Stomach (tissue), 4 donors: ENCODE data around the gene CHD8.

Experiments
- CTCF ChIP-seq, 7 experiments: fragments of 450-650 bp in 4 of 7; fragments of 200-600 bp in 3 of 7; sonication (generic) in 3 of 7; IDR thresholded peaks; one replicate each; pipeline ENCODE4 v1.5.1; 2016 to 2019; ENCODE audit warnings: antibody characterized with exemption in 7 of 7, control low read depth in 2 of 7, mild to moderate bottlenecking in 1 of 7
- EP300 ChIP-seq: sonication (generic); formaldehyde crosslinking; IDR thresholded peaks from one replicate; pipeline ENCODE4 v1.6.1; 2017; ENCODE audit warnings: antibody characterized with exemption
- POLR2A ChIP-seq, 4 donors: fragments of 450-650 bp; IDR thresholded peaks; one replicate each; pipeline ENCODE4 v1.6.1; 2016; ENCODE audit warnings: antibody characterized with exemption in 4 of 4, control low read depth in 2 of 4, mild to moderate bottlenecking in 1 of 4, moderate library complexity in 1 of 4
- POLR2AphosphoS5 ChIP-seq, 3 donors: sonication (generic); formaldehyde crosslinking; IDR thresholded peaks; one replicate each; pipeline ENCODE4 v1.6.1; 2016; ENCODE audit warnings: antibody characterized with exemption in 3 of 3

DNA sequence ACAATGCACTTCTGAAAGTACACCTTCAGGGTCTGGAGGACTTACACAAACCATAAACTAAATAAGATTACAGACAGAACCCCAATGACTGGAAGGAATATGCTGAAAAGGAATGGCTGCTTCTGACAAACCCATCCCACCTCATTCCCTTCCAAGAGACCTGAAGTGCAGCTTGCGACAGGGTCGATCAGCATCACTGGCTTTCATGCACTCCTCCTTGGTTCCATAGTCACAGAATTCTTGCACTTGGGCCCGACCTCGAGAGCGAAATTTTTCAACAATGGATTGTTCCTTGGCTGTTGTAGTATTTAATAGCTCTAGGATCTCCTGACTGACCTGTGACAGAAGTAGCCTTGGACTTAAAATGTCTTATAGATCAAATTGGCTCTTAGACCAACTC is 45.6 kb upstream of the CHD8 start:
- no peak for TF ChIP-seq CTCF (IDR thresholded peaks at IDR 0.05)
- TF ChIP-seq EP300, result no peak
- no peak for TF ChIP-seq POLR2A (IDR thresholded peaks at IDR 0.05)
- no peak for TF ChIP-seq POLR2AphosphoS5 (IDR thresholded peaks at IDR 0.05)
